ENCODE data around the gene USP13. TPM values are rescaled to one million over a fixed set of nuclear protein-coding genes. Genes with fewer than 3 reads are reported as not detected.

USP13 gene, protein sequence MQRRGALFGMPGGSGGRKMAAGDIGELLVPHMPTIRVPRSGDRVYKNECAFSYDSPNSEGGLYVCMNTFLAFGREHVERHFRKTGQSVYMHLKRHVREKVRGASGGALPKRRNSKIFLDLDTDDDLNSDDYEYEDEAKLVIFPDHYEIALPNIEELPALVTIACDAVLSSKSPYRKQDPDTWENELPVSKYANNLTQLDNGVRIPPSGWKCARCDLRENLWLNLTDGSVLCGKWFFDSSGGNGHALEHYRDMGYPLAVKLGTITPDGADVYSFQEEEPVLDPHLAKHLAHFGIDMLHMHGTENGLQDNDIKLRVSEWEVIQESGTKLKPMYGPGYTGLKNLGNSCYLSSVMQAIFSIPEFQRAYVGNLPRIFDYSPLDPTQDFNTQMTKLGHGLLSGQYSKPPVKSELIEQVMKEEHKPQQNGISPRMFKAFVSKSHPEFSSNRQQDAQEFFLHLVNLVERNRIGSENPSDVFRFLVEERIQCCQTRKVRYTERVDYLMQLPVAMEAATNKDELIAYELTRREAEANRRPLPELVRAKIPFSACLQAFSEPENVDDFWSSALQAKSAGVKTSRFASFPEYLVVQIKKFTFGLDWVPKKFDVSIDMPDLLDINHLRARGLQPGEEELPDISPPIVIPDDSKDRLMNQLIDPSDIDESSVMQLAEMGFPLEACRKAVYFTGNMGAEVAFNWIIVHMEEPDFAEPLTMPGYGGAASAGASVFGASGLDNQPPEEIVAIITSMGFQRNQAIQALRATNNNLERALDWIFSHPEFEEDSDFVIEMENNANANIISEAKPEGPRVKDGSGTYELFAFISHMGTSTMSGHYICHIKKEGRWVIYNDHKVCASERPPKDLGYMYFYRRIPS
- total RNA-seq (2022; extraction: Qiagen RNA extraction) = 7.7 to 12.5 TPM (median 9.9 TPM) in 5 replicates

DNA sequence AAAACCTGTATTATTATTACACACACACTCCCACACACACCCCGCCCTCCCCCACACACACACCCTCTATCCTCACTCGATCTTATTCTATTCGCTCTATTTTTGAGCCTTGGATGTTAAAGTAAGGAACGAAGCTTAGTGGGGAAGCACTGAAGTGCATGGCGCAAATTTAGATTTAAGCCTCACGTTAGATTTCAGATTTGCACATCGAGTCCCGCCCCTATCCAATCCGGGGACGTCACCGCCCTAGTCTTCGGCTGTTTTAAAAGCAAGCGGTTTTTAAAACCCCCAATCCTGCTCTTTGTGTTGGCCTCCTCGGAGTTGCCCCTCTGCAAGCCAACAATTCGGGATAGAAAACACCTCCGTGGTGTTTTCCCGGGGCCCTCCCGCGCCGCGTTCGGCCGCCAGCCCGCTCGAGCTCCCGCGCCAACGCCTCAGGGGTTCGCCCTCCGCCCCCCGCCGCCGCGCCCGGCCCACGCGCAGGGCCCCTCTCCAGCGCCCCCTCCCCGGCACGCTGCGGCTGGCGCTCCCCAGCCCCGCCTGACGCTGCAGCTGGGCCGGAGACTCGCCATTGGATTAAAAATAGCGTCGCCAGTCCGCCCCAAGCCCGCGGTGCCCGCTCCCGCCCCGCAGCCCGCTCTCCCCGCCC lies at the start of gene USP13:
Gene USP13 (plus strand): TSS at position 594 of the 649 bp plus-strand sequence. CDS start 186 bp downstream, outside the sequence.

DNA sequence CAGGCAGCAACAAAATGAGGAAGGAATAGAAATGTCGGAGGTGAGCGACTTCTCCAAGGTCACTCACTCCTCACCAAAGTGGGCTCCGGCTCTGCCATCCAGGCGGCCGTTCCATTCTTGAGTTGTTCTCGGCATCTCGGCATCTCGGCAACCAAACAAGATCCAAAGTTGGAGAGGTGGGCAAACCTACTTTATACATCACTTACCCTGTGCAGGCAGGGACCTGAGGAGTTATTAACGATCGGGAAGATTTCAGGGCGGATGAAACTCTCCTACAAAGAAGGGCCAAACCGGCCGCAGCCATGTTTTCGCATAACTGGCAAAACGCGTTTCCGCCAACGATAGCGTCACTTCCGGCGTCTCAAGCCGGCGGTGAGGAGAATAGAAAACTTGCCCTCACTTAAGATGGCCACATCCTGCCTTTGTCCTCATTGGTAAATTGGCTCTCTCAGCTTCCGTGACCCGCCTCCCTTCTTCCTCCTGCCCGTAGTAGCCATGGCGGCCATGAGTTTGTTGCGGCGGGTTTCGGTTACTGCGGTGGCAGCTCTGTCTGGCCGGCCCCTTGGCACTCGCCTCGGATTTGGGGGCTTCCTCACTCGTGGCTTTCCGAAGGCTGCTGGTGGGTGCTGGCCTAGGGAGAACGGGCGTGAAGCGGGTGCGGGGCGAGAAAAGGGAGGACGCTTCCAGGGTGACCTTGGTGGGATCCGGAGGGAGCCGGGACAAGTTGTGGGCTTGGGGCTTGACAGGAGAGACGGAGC lies 48.3 kb upstream of the USP13 start, which contains the start of the genes MRPL47 and NDUFB5:
Gene MRPL47 (minus strand): TSS at position 318 of the 758 bp plus-strand sequence. CDS start 14 bp downstream, at position 304.
Gene NDUFB5 (plus strand): TSS at position 474 of the 758 bp plus-strand sequence. CDS start 22 bp downstream, at position 496.

Other genes starting within 250 kb of the USP13 start
- gene GNB4, start 201.6 kb upstream of the USP13 start, total RNA-seq (2022; extraction: Qiagen RNA extraction) = 12.4 to 17.2 TPM (median 16.2 TPM) in 5 replicates
- gene ACTL6A, start 90.1 kb upstream of the USP13 start, total RNA-seq (2022; extraction: Qiagen RNA extraction) = 48.3 to 72.6 TPM (median 50.6 TPM) in 5 replicates
- gene MRPL47, start 48.4 kb upstream of the USP13 start, total RNA-seq (2022; extraction: Qiagen RNA extraction) = 34.9 to 40.4 TPM (median 35.5 TPM) in 5 replicates
- 48.0 to 53.0 TPM (median 48.8 TPM) in 5 replicates for gene NDUFB5, start 48.2 kb upstream of the USP13 start, total RNA-seq (2022; extraction: Qiagen RNA extraction)

All from A549 treated with AZD2906 at 1 μM for 4 hours (cell line).